ENCODE results near the gene ZNF836. TPM values are rescaled to one million over a fixed set of nuclear protein-coding genes. Genes with fewer than 3 reads are reported as not detected.

Gene ZNF836
- 7.3 TPM for polyA plus RNA-seq (2013, experiment 1 of 2)
- 5.4 TPM for polyA plus RNA-seq (2013, experiment 2 of 2)

GRCh38 chr19:52171321-52172169 is at the start of gene ZNF836:
Gene ZNF836, minus strand, starts transcription at chr19:52171621. Its CDS starts 3,549 bp downstream, at chr19:52168072.
- 10 to 18% methylated on average over 24 to 32 of the region's 37 CpGs for WGBS, 2 experiments (ENCODE audit: insufficient coverage in 2 of 2)
- H3K4me1 ChIP-seq (ENCODE audit: control insufficient read depth, insufficient read depth, low read length, poor library complexity, severe bottlenecking): no peaks in the 10 kb centered on the region
- peaks cover 8% of the 10 kb centered on the region for H3K9me3 ChIP-seq (ENCODE audit: control insufficient read depth, low read length)
- H3K36me3 ChIP-seq (ENCODE audit: control insufficient read depth, insufficient read depth, low read length): peaks cover 18% of the 10 kb centered on the region
- H3K4me3 ChIP-seq (ENCODE audit: extremely low read depth, insufficient read depth, low read length, poor library complexity, severe bottlenecking): peak within 1 kb of the TSS; percentile 73
- H3K27ac ChIP-seq (ENCODE audit: low read depth, low read length, severe bottlenecking): no peak within 1 kb of the TSS

GRCh38 chr19:52221031-52221430 is 49.6 kb upstream of the ZNF836 start:
- Histone ChIP-seq H3K9me3 (ENCODE audit: control insufficient read depth, low read length) (no peaks in the 10 kb centered on the region), H3K4me3 (ENCODE audit: extremely low read depth, insufficient read depth, low read length, poor library complexity, severe bottlenecking) (no peak overlapping the region), H3K36me3 (ENCODE audit: control insufficient read depth, insufficient read depth, low read length) (peaks cover 98% of the 10 kb centered on the region), H3K4me1 (ENCODE audit: control insufficient read depth, insufficient read depth, low read length, poor library complexity, severe bottlenecking) (no peaks in the 10 kb centered on the region), H3K27ac (ENCODE audit: low read depth, low read length, severe bottlenecking) (no peak overlapping the region)
- 97 to 100% methylated on average over 4 of the region's 6 CpGs for WGBS, 2 experiments (ENCODE audit: insufficient coverage in 2 of 2)

GRCh38 chr19:52219611-52220010 is 48.2 kb upstream of the ZNF836 start:
- no peaks in the 10 kb centered on the region for H3K4me1 ChIP-seq (ENCODE audit: control insufficient read depth, insufficient read depth, low read length, poor library complexity, severe bottlenecking)
- peaks cover 98% of the 10 kb centered on the region for H3K36me3 ChIP-seq (ENCODE audit: control insufficient read depth, insufficient read depth, low read length)
- WGBS, 2 experiments (ENCODE audit: insufficient coverage in 2 of 2): 90 to 98% methylated on average over 4 to 5 of the region's 8 CpGs
- no peak overlapping the region for H3K4me3 ChIP-seq (ENCODE audit: extremely low read depth, insufficient read depth, low read length, poor library complexity, severe bottlenecking)
- no peak overlapping the region for H3K27ac ChIP-seq (ENCODE audit: low read depth, low read length, severe bottlenecking)
- no peaks in the 10 kb centered on the region for H3K9me3 ChIP-seq (ENCODE audit: control insufficient read depth, low read length)

- Histone ChIP-seq H3K36me3 (ENCODE audit: control insufficient read depth, insufficient read depth, low read length) (peaks cover 98% of the 10 kb centered on the region), H3K9me3 (ENCODE audit: control insufficient read depth, low read length) (no peaks in the 10 kb centered on the region), H3K4me1 (ENCODE audit: control insufficient read depth, insufficient read depth, low read length, poor library complexity, severe bottlenecking) (no peaks in the 10 kb centered on the region), H3K27ac (ENCODE audit: low read depth, low read length, severe bottlenecking) (no peak overlapping the region), H3K4me3 (ENCODE audit: extremely low read depth, insufficient read depth, low read length, poor library complexity, severe bottlenecking) (no peak overlapping the region)
- WGBS, 2 experiments (ENCODE audit: insufficient coverage in 2 of 2): 95 to 100% methylated on average over 2 to 3 of the region's 5 CpGs
Observed at GRCh38 chr19:52217576-52217975, 46.2 kb upstream of the ZNF836 start.

GRCh38 chr19:52216401-52216800 is 45.0 kb upstream of the ZNF836 start:
- no peak overlapping the region for H3K4me3 ChIP-seq (ENCODE audit: extremely low read depth, insufficient read depth, low read length, poor library complexity, severe bottlenecking)
- H3K9me3 ChIP-seq (ENCODE audit: control insufficient read depth, low read length): no peaks in the 10 kb centered on the region
- WGBS, 2 experiments (ENCODE audit: insufficient coverage in 2 of 2): 93 to 94% methylated on average over 2 to 3 of the region's 3 CpGs
- peaks cover 3% of the 10 kb centered on the region for H3K4me1 ChIP-seq (ENCODE audit: control insufficient read depth, insufficient read depth, low read length, poor library complexity, severe bottlenecking)
- peaks cover 98% of the 10 kb centered on the region for H3K36me3 ChIP-seq (ENCODE audit: control insufficient read depth, insufficient read depth, low read length)
- H3K27ac ChIP-seq (ENCODE audit: low read depth, low read length, severe bottlenecking): no peak overlapping the region

GRCh38 chr19:52214241-52214640 is 42.8 kb upstream of the ZNF836 start:
- Histone ChIP-seq H3K4me3 (ENCODE audit: extremely low read depth, insufficient read depth, low read length, poor library complexity, severe bottlenecking) (no peak overlapping the region), H3K36me3 (ENCODE audit: control insufficient read depth, insufficient read depth, low read length) (peaks cover 95% of the 10 kb centered on the region), H3K4me1 (ENCODE audit: control insufficient read depth, insufficient read depth, low read length, poor library complexity, severe bottlenecking) (peaks cover 6% of the 10 kb centered on the region), H3K9me3 (ENCODE audit: control insufficient read depth, low read length) (no peaks in the 10 kb centered on the region), H3K27ac (ENCODE audit: low read depth, low read length, severe bottlenecking) (no peak overlapping the region)
- 93% methylated on average over 4 to 5 of the region's 5 CpGs for WGBS, 2 experiments (ENCODE audit: insufficient coverage in 2 of 2)

- WGBS, 2 experiments (ENCODE audit: insufficient coverage in 2 of 2): 95 to 98% methylated on average over 20 to 23 of the region's 25 CpGs
- Histone ChIP-seq H3K36me3 (ENCODE audit: control insufficient read depth, insufficient read depth, low read length) (peaks cover 94% of the 10 kb centered on the region), H3K27ac (ENCODE audit: low read depth, low read length, severe bottlenecking) (no peak overlapping the region)
Observed at GRCh38 chr19:52212572-52213255, 41.3 kb upstream of the ZNF836 start.

GRCh38 chr19:52211926-52212571 is 40.6 kb upstream of the ZNF836 start:
- Histone ChIP-seq H3K9me3 (ENCODE audit: control insufficient read depth, low read length) (no peaks in the 10 kb centered on the region), H3K36me3 (ENCODE audit: control insufficient read depth, insufficient read depth, low read length) (peaks cover 94% of the 10 kb centered on the region), H3K4me1 (ENCODE audit: control insufficient read depth, insufficient read depth, low read length, poor library complexity, severe bottlenecking) (peaks cover 6% of the 10 kb centered on the region), H3K4me3 (ENCODE audit: extremely low read depth, insufficient read depth, low read length, poor library complexity, severe bottlenecking) (no peak overlapping the region), H3K27ac (ENCODE audit: low read depth, low read length, severe bottlenecking) (no peak overlapping the region)
- WGBS, 2 experiments (ENCODE audit: insufficient coverage in 2 of 2): 95 to 96% methylated on average over 5 of the region's 11 CpGs

More at GRCh38 chr19:52212572-52213255, 41.3 kb upstream of the ZNF836 start:
- H3K4me3 ChIP-seq (ENCODE audit: extremely low read depth, insufficient read depth, low read length, poor library complexity, severe bottlenecking): no peak overlapping the region
- H3K4me1 ChIP-seq (ENCODE audit: control insufficient read depth, insufficient read depth, low read length, poor library complexity, severe bottlenecking): peaks cover 6% of the 10 kb centered on the region
- no peaks in the 10 kb centered on the region for H3K9me3 ChIP-seq (ENCODE audit: control insufficient read depth, low read length)

GRCh38 chr19:52211203-52211602 is 39.8 kb upstream of the ZNF836 start:
- 93 to 99% methylated on average over 20 of the region's 20 CpGs for WGBS, 2 experiments (ENCODE audit: insufficient coverage in 2 of 2)
- H3K4me1 ChIP-seq (ENCODE audit: control insufficient read depth, insufficient read depth, low read length, poor library complexity, severe bottlenecking): peaks cover 6% of the 10 kb centered on the region
- H3K4me3 ChIP-seq (ENCODE audit: extremely low read depth, insufficient read depth, low read length, poor library complexity, severe bottlenecking): no peak overlapping the region
- H3K36me3 ChIP-seq (ENCODE audit: control insufficient read depth, insufficient read depth, low read length): peaks cover 95% of the 10 kb centered on the region
- no peak overlapping the region for H3K27ac ChIP-seq (ENCODE audit: low read depth, low read length, severe bottlenecking)
- H3K9me3 ChIP-seq (ENCODE audit: control insufficient read depth, low read length): no peaks in the 10 kb centered on the region

- H3K9me3 ChIP-seq (ENCODE audit: control insufficient read depth, low read length): no peaks in the 10 kb centered on the region
- no peak overlapping the region for H3K4me3 ChIP-seq (ENCODE audit: extremely low read depth, insufficient read depth, low read length, poor library complexity, severe bottlenecking)
- 97 to 100% methylated on average over 3 to 5 of the region's 5 CpGs for WGBS, 2 experiments (ENCODE audit: insufficient coverage in 2 of 2)
- H3K27ac ChIP-seq (ENCODE audit: low read depth, low read length, severe bottlenecking): no peak overlapping the region
- H3K4me1 ChIP-seq (ENCODE audit: control insufficient read depth, insufficient read depth, low read length, poor library complexity, severe bottlenecking): peaks cover 3% of the 10 kb centered on the region
- peaks cover 95% of the 10 kb centered on the region for H3K36me3 ChIP-seq (ENCODE audit: control insufficient read depth, insufficient read depth, low read length)
Observed at GRCh38 chr19:52206481-52206880, 35.1 kb upstream of the ZNF836 start.

Data from mesodermal cell (in vitro differentiated cells).